Kidney capillary endothelial cell (primary cell): Measurements from ENCODE around the gene TUBB2B.
"Not testable (repeated sequence)": the region's sequence is repeated elsewhere in the genome, so short reads cannot be mapped to it uniquely, and the experiment has no call there.

Experiments used
- DNase-seq: peaks from one replicate; pipeline ENCODE4 v3.0.0-alpha.2; 2018; ENCODE audit warnings: low spot score

The TUBB2B gene

GRCh38 chr6:3258201-3258600 lies 30.7 kb upstream of the TUBB2B start:
- no peak for DNase-seq

- DNase-seq = no peak
Measured at GRCh38 chr6:3253597-3253961, 26.1 kb upstream of the TUBB2B start.

- no peak for DNase-seq
Measured at GRCh38 chr6:3252861-3253596, 25.6 kb upstream of the TUBB2B start.

GRCh38 chr6:3252369-3252768 lies 24.9 kb upstream of the TUBB2B start:
- no peak for DNase-seq

- peak; percentile 67 for DNase-seq
Measured at GRCh38 chr6:3251462-3252314, 24.2 kb upstream of the TUBB2B start.

GRCh38 chr6:3250231-3250675 lies 22.8 kb upstream of the TUBB2B start:
- DNase-seq = no peak

- DNase-seq = no peak
Measured at GRCh38 chr6:3249821-3250220, 22.4 kb upstream of the TUBB2B start.

GRCh38 chr6:3247255-3248146 lies 20.0 kb upstream of the TUBB2B start:
- DNase-seq = no peak

- no peak for DNase-seq
Measured at GRCh38 chr6:3245216-3245615, 17.8 kb upstream of the TUBB2B start.

- not testable (repeated sequence) for DNase-seq
Measured at GRCh38 chr6:3244832-3245161, 17.3 kb upstream of the TUBB2B start.

GRCh38 chr6:3244003-3244831 lies 16.8 kb upstream of the TUBB2B start:
- DNase-seq = no peak

- DNase-seq = no peak
Measured at GRCh38 chr6:3242768-3243167, 15.3 kb upstream of the TUBB2B start.

GRCh38 chr6:3241745-3242144 lies 14.3 kb upstream of the TUBB2B start:
- DNase-seq = not testable (repeated sequence)

- no peak for DNase-seq
Measured at GRCh38 chr6:3240595-3240994, 13.1 kb upstream of the TUBB2B start.

- DNase-seq = no peak
Measured at GRCh38 chr6:3239110-3239830, 11.8 kb upstream of the TUBB2B start.

- no peak for DNase-seq
Measured at GRCh38 chr6:3237761-3238662, 10.6 kb upstream of the TUBB2B start.

GRCh38 chr6:3236005-3236404 lies 8.6 kb upstream of the TUBB2B start:
- DNase-seq = no peak

- DNase-seq = no peak
Measured at GRCh38 chr6:3235486-3235885, 8.0 kb upstream of the TUBB2B start.

- DNase-seq = no peak
Measured at GRCh38 chr6:3233904-3234303, 6.5 kb upstream of the TUBB2B start.

GRCh38 chr6:3233321-3233720 lies 5.9 kb upstream of the TUBB2B start:
- no peak for DNase-seq
